Activated CD8-positive, alpha-beta memory T cell treated with anti-CD3 and anti-CD28 coated beads for 48 hours (primary cell): ENCODE results near the gene ENTHD1.
"Not testable (repeated sequence)": the region's sequence is repeated elsewhere in the genome, so short reads cannot be mapped to it uniquely, and the experiment has no call there.

Experiments
- DNase-seq, 3 experiments: peaks; one replicate each; pipeline ENCODE4 v3.0.0-alpha.2; 2020; ENCODE audit warnings: low read depth in 2 of 3, low spot score in 2 of 3

The ENTHD1 gene

GRCh38 chr22:39901565-39902146 lies 8.1 kb upstream of the ENTHD1 start:
- DNase-seq: no peak

- DNase-seq: no peak
These were observed 7.0 kb upstream of the ENTHD1 start, which contains the start of gene GRAP2 for GRCh38 chr22:39900306-39901227. GRAP2 (plus strand) TSS chr22:39901084; CDS start chr22:39947107, 46,023 bp downstream.

GRCh38 chr22:39898997-39899396 lies 5.4 kb upstream of the ENTHD1 start:
- no peak for DNase-seq

- no peak for DNase-seq
These were observed 4.3 kb upstream of the ENTHD1 start for GRCh38 chr22:39897841-39898240.

- DNase-seq: no peak
These were observed 2.9 kb upstream of the ENTHD1 start for GRCh38 chr22:39896313-39896996.

GRCh38 chr22:39895682-39896081 lies 2.1 kb upstream of the ENTHD1 start:
- no peak for DNase-seq

GRCh38 chr22:39894554-39895092 lies 1.1 kb upstream of the ENTHD1 start:
- no peak for DNase-seq

GRCh38 chr22:39889924-39890323 lies 3.6 kb downstream of the ENTHD1 start:
- DNase-seq: not testable (repeated sequence)

GRCh38 chr22:39883057-39883456 lies 10.5 kb downstream of the ENTHD1 start:
- DNase-seq: no peak

- DNase-seq: no peak
These were observed 12.8 kb downstream of the ENTHD1 start for GRCh38 chr22:39880722-39881121.

- no peak for DNase-seq
These were observed 16.3 kb downstream of the ENTHD1 start for GRCh38 chr22:39877079-39877845.

- not testable (repeated sequence) for DNase-seq
These were observed 18.2 kb downstream of the ENTHD1 start for GRCh38 chr22:39875176-39875885.

GRCh38 chr22:39873965-39874364 lies 19.6 kb downstream of the ENTHD1 start:
- DNase-seq: no peak

- no peak for DNase-seq
These were observed 21.0 kb downstream of the ENTHD1 start for GRCh38 chr22:39872548-39872947.

- no peak for DNase-seq
These were observed 22.4 kb downstream of the ENTHD1 start for GRCh38 chr22:39871008-39871798.

- DNase-seq: not testable (repeated sequence)
These were observed 23.8 kb downstream of the ENTHD1 start for GRCh38 chr22:39869797-39870196.

GRCh38 chr22:39868741-39869140 lies 24.8 kb downstream of the ENTHD1 start:
- DNase-seq: no peak

- DNase-seq: no peak
These were observed 33.5 kb downstream of the ENTHD1 start for GRCh38 chr22:39859903-39860588.

GRCh38 chr22:39856588-39856987 lies 37.0 kb downstream of the ENTHD1 start:
- DNase-seq: no peak
